ENCODE results near the gene MYRIP.

Gene MYRIP

DNA sequence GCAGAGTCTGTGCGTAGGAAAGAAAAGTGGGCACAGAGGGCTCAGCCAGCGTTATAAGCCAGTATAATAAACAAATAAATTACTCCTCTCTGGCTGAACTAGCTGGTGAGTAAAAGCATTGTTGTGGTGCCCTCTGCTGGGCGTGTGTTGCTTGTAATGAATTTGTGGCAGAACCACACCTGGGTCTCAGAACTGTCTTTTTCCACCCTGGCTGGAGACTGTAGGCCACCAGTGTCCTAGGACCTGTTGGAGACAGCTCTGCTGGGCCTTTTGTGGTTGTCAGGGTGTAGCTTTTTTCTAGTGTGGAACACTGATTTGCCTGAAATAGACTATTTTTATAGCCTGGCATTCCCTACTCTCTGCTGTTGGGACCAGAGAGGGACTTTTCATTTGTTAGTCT, 369.6 kb downstream of the MYRIP start:
- Histone ChIP-seq H3K18ac (ENCODE audit: low read depth in 1 of 2, low read length in 2 of 2) (no peak overlapping the region), H3K9me3 (ENCODE audit: control insufficient read depth, low read length) (no peaks in the 10 kb centered on the region), H3K4ac (ENCODE audit: low read depth in 1 of 2, low read length in 2 of 2) (no peak overlapping the region), H3K14ac (ENCODE audit: low read length in 2 of 2) (no peak overlapping the region), H3K79me1 (replicated peaks; ENCODE audit: low read length, poor library complexity, severe bottlenecking) (no peaks in the 10 kb centered on the region), H3K27ac (ENCODE audit: low read length, poor library complexity, severe bottlenecking) (no peak overlapping the region), H4K91ac (ENCODE audit: low read length) (no peak overlapping the region), H3K4me1 (ENCODE audit: control insufficient read depth, insufficient read depth, low read depth, low read length) (no peaks in the 10 kb centered on the region), H2AFZ (ENCODE audit: low read depth, low read length) (no peak overlapping the region), H2BK120ac (ENCODE audit: low read depth, low read length) (no peak overlapping the region), H2BK5ac (ENCODE audit: low read depth, low read length, poor library complexity, severe bottlenecking) (no peak overlapping the region), H3K4me3 (ENCODE audit: insufficient read depth in 1 of 2, low read depth in 1 of 2, low read length in 2 of 2) (no peak overlapping the region), H3K4me2 (ENCODE audit: low read length, poor library complexity, severe bottlenecking) (no peak overlapping the region), H4K8ac (ENCODE audit: low read length) (no peak overlapping the region), H3K9ac (ENCODE audit: low read length) (no peak overlapping the region), H3K27me3 (ENCODE audit: control insufficient read depth in 1 of 2, insufficient read depth in 1 of 2, low read length in 2 of 2) (no peaks in the 10 kb centered on the region), H2AK5ac (ENCODE audit: low read length, severe bottlenecking) (no peak overlapping the region), H3K23ac (ENCODE audit: low read length in 2 of 2) (no peak overlapping the region), H2BK15ac (ENCODE audit: low read depth, poor library complexity, severe bottlenecking) (no peak overlapping the region), H2BK12ac (ENCODE audit: low read length in 2 of 2) (no peak overlapping the region), H3K36me3 (ENCODE audit: control insufficient read depth in 1 of 2, insufficient read depth in 2 of 2, low read depth in 1 of 2, low read length in 2 of 2) (no peaks in the 10 kb centered on the region)
- 0% methylated on average over 1 of the region's 3 CpGs for WGBS
- peak; percentile 67 for DNase-seq

DNA sequence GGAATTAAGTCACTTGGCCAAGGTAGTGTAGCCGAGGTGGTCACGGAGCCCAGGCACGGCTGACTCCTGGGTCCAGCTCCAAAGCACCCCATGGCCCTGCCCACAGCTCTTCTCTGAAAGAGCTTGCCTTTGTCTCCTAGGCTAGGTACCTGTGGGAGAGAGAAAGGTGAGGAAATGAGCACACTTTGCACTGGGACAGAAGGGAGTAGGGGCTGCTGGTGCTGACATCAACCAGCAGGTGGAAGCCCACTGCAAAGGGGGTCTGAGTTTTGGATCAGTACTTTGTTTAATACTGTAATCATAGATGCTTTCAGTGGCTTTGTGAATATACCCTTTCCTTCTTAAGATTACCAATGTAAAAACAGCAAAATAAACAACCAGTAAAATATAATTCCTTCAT, 371.8 kb downstream of the MYRIP start:
- Histone ChIP-seq H2BK120ac (ENCODE audit: low read depth, low read length) (no peak overlapping the region), H3K4me3 (ENCODE audit: insufficient read depth in 1 of 2, low read depth in 1 of 2, low read length in 2 of 2) (no peak overlapping the region), H3K9ac (ENCODE audit: low read length) (no peak overlapping the region), H2AFZ (ENCODE audit: low read depth, low read length) (no peak overlapping the region), H3K14ac (ENCODE audit: low read length in 2 of 2) (no peak overlapping the region), H3K4me1 (ENCODE audit: control insufficient read depth, insufficient read depth, low read depth, low read length) (no peaks in the 10 kb centered on the region), H3K4me2 (ENCODE audit: low read length, poor library complexity, severe bottlenecking) (no peak overlapping the region), H3K9me3 (ENCODE audit: control insufficient read depth, low read length) (no peaks in the 10 kb centered on the region), H3K23ac (ENCODE audit: low read length in 2 of 2) (no peak overlapping the region), H2BK5ac (ENCODE audit: low read depth, low read length, poor library complexity, severe bottlenecking) (no peak overlapping the region), H2BK15ac (ENCODE audit: low read depth, poor library complexity, severe bottlenecking) (no peak overlapping the region), H2AK5ac (ENCODE audit: low read length, severe bottlenecking) (no peak overlapping the region), H3K27me3 (ENCODE audit: control insufficient read depth in 1 of 2, insufficient read depth in 1 of 2, low read length in 2 of 2) (peaks cover 0 to 8% of the 10 kb centered on the region in 2 experiments), H3K27ac (ENCODE audit: low read length, poor library complexity, severe bottlenecking) (no peak overlapping the region), H3K4ac (ENCODE audit: low read depth in 1 of 2, low read length in 2 of 2) (no peak overlapping the region), H2BK12ac (ENCODE audit: low read length in 2 of 2) (no peak overlapping the region), H3K79me1 (replicated peaks; ENCODE audit: low read length, poor library complexity, severe bottlenecking) (no peaks in the 10 kb centered on the region), H4K8ac (ENCODE audit: low read length) (no peak overlapping the region), H3K18ac (ENCODE audit: low read depth in 1 of 2, low read length in 2 of 2) (no peak overlapping the region), H4K91ac (ENCODE audit: low read length) (no peak overlapping the region), H3K36me3 (ENCODE audit: control insufficient read depth in 1 of 2, insufficient read depth in 2 of 2, low read depth in 1 of 2, low read length in 2 of 2) (no peaks in the 10 kb centered on the region)
- WGBS, result 81% methylated on average over 3 of the region's 3 CpGs
- DNase-seq, result no peak

GRCh38 chr3:40185029-40185695, 375.8 kb downstream of the MYRIP start:
- H3K14ac ChIP-seq (ENCODE audit: low read length in 2 of 2), result no peak overlapping the region
- no peak overlapping the region for H2AK5ac ChIP-seq (ENCODE audit: low read length, severe bottlenecking)
- DNase-seq, result no peak
- no peak overlapping the region for H2BK12ac ChIP-seq (ENCODE audit: low read length in 2 of 2)
- H2AFZ ChIP-seq (ENCODE audit: low read depth, low read length), result no peak overlapping the region
- no peaks in the 10 kb centered on the region for H3K4me1 ChIP-seq (ENCODE audit: control insufficient read depth, insufficient read depth, low read depth, low read length)
- H3K23ac ChIP-seq (ENCODE audit: low read length in 2 of 2), result no peak overlapping the region
- H3K4ac ChIP-seq (ENCODE audit: low read depth in 1 of 2, low read length in 2 of 2), result no peak overlapping the region
- no peak overlapping the region for H3K4me2 ChIP-seq (ENCODE audit: low read length, poor library complexity, severe bottlenecking)
- H3K27ac ChIP-seq (ENCODE audit: low read length, poor library complexity, severe bottlenecking), result no peak overlapping the region
- no peak overlapping the region for H3K9ac ChIP-seq (ENCODE audit: low read length)
- H3K79me1 ChIP-seq (replicated peaks; ENCODE audit: low read length, poor library complexity, severe bottlenecking), result no peaks in the 10 kb centered on the region
- H3K18ac ChIP-seq (ENCODE audit: low read depth in 1 of 2, low read length in 2 of 2), result no peak overlapping the region
- H2BK120ac ChIP-seq (ENCODE audit: low read depth, low read length), result no peak overlapping the region
- H2BK15ac ChIP-seq (ENCODE audit: low read depth, poor library complexity, severe bottlenecking), result no peak overlapping the region
- H4K8ac ChIP-seq (ENCODE audit: low read length), result no peak overlapping the region
- 79% methylated on average over 10 of the region's 10 CpGs for WGBS
- no peak overlapping the region for H3K4me3 ChIP-seq (ENCODE audit: insufficient read depth in 1 of 2, low read depth in 1 of 2, low read length in 2 of 2)
- H3K9me3 ChIP-seq (ENCODE audit: control insufficient read depth, low read length), result no peaks in the 10 kb centered on the region
- H3K27me3 ChIP-seq (ENCODE audit: control insufficient read depth in 1 of 2, insufficient read depth in 1 of 2, low read length in 2 of 2), result peaks cover 0 to 8% of the 10 kb centered on the region in 2 experiments
- no peaks in the 10 kb centered on the region for H3K36me3 ChIP-seq (ENCODE audit: control insufficient read depth in 1 of 2, insufficient read depth in 2 of 2, low read depth in 1 of 2, low read length in 2 of 2)
- no peak overlapping the region for H2BK5ac ChIP-seq (ENCODE audit: low read depth, low read length, poor library complexity, severe bottlenecking)
- H4K91ac ChIP-seq (ENCODE audit: low read length), result no peak overlapping the region

DNA sequence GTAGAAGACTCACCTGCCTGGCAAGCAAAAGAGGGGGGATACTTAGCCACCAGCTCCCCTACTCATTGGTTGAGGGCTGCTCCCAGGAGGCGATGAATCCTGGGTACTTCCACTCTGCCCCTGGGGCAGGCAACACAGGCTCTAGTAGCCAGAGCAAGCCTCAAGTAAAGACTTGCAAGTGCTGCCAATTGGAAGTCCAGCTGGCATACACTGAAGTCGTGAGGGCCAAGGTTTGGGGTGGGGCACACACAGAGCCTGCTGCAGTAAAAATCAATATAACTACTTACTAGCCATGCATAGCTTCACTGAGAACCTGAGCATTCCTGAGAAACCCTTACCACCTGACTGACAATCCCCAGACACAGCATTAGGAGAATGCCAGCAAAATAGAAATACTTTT, 377.1 kb downstream of the MYRIP start:
- Histone ChIP-seq H3K4ac (ENCODE audit: low read depth in 1 of 2, low read length in 2 of 2) (no peak overlapping the region), H2AFZ (ENCODE audit: low read depth, low read length) (no peak overlapping the region), H3K18ac (ENCODE audit: low read depth in 1 of 2, low read length in 2 of 2) (no peak overlapping the region), H3K9me3 (ENCODE audit: control insufficient read depth, low read length) (no peaks in the 10 kb centered on the region), H3K23ac (ENCODE audit: low read length in 2 of 2) (no peak overlapping the region), H2BK15ac (ENCODE audit: low read depth, poor library complexity, severe bottlenecking) (no peak overlapping the region), H4K91ac (ENCODE audit: low read length) (no peak overlapping the region), H2AK5ac (ENCODE audit: low read length, severe bottlenecking) (no peak overlapping the region), H3K14ac (ENCODE audit: low read length in 2 of 2) (no peak overlapping the region), H3K4me3 (ENCODE audit: insufficient read depth in 1 of 2, low read depth in 1 of 2, low read length in 2 of 2) (no peak overlapping the region), H2BK120ac (ENCODE audit: low read depth, low read length) (no peak overlapping the region), H3K4me1 (ENCODE audit: control insufficient read depth, insufficient read depth, low read depth, low read length) (no peaks in the 10 kb centered on the region), H2BK12ac (ENCODE audit: low read length in 2 of 2) (no peak overlapping the region), H3K27me3 (ENCODE audit: control insufficient read depth in 1 of 2, insufficient read depth in 1 of 2, low read length in 2 of 2) (peaks cover 0 to 8% of the 10 kb centered on the region in 2 experiments), H4K8ac (ENCODE audit: low read length) (no peak overlapping the region), H3K4me2 (ENCODE audit: low read length, poor library complexity, severe bottlenecking) (no peak overlapping the region), H3K79me1 (replicated peaks; ENCODE audit: low read length, poor library complexity, severe bottlenecking) (no peaks in the 10 kb centered on the region), H3K27ac (ENCODE audit: low read length, poor library complexity, severe bottlenecking) (no peak overlapping the region), H2BK5ac (ENCODE audit: low read depth, low read length, poor library complexity, severe bottlenecking) (no peak overlapping the region), H3K9ac (ENCODE audit: low read length) (no peak overlapping the region), H3K36me3 (ENCODE audit: control insufficient read depth in 1 of 2, insufficient read depth in 2 of 2, low read depth in 1 of 2, low read length in 2 of 2) (no peaks in the 10 kb centered on the region)
- DNase-seq, result no peak
- WGBS, result 75% methylated on average over 2 of the region's 2 CpGs
